ENCODE measurements around the gene TMEM72. TPM values are rescaled to one million over a fixed set of nuclear protein-coding genes. Genes with fewer than 3 reads are reported as not detected.

TMEM72 gene
- total and polyA plus RNA-seq, 2 donors (not counting 1 experiment from before 2014, with no cell fraction given), result not detected

GRCh38 chr10:44978570-44979280 lies 67.6 kb downstream of the TMEM72 start, which contains the start of gene DEPP1:
DEPP1 (minus strand) TSS chr10:44978809; CDS start chr10:44978030, 779 bp downstream.
- Mint-ChIP-seq H3K27me3 (no peaks in the 10 kb centered on the region), H3K4me1 (peaks cover 13% of the 10 kb centered on the region), H3K9me3 (ENCODE audit: insufficient read depth) (no peaks in the 10 kb centered on the region), H3K27ac (no peak within 1 kb of the TSS), H3K4me3 (no peak within 1 kb of the TSS)
- Histone ChIP-seq H3K36me3 (replicated peaks in 1 of 2; ENCODE audit: control extremely low read depth in 1 of 2, control insufficient read depth in 1 of 2, extremely low read depth in 1 of 2, insufficient read depth in 2 of 2, low read length in 1 of 2) (no peaks in the 10 kb centered on the region), H3K4me3 (ENCODE audit: control extremely low read depth in 1 of 5, extremely low read depth in 1 of 5, insufficient read depth in 1 of 5, low read depth in 2 of 5, low read length in 4 of 5) (no peak within 1 kb of the TSS), H3K79me2 (ENCODE audit: control insufficient read depth, insufficient read depth, low read length) (no peaks in the 10 kb centered on the region), H3K4me2 (replicated peaks; ENCODE audit: low read depth, low read length, poor library complexity, severe bottlenecking) (no peak within 1 kb of the TSS), H3K27ac (ENCODE audit: low read length in 2 of 2) (no peak within 1 kb of the TSS), H3K4me1 (ENCODE audit: control insufficient read depth in 2 of 2, insufficient read depth in 2 of 2, low read length in 2 of 2) (peaks cover 11 to 23% of the 10 kb centered on the region in 2 donors), H2AFZ (ENCODE audit: insufficient read depth, low read depth, low read length, poor library complexity, severe bottlenecking) (peak within 1 kb of the TSS; percentile 40), H3K27me3 (replicated peaks in 1 of 4; ENCODE audit: control extremely low read depth in 1 of 4, control insufficient read depth in 3 of 4, insufficient read depth in 4 of 4, low read length in 3 of 4) (peaks cover 0 to 9% (median 0%) of the 10 kb centered on the region in 4 experiments), H3K9ac (ENCODE audit: low read length) (no peak within 1 kb of the TSS), H3K9me3 (ENCODE audit: control extremely low read depth in 1 of 3, control insufficient read depth in 2 of 3, insufficient read depth in 1 of 3, low read length in 2 of 3) (no peaks in the 10 kb centered on the region), H4K20me1 (ENCODE audit: control insufficient read depth, insufficient read depth, low read length, poor library complexity, severe bottlenecking) (no peaks in the 10 kb centered on the region)
- ChIA-PET POLR2A (interaction anchor here (1.3 kb wide), 1 partner anchor 46 kb away, joined by 4 read pairs; no protein-coding TSS in a partner anchor), CTCF (interaction anchor here (1.0 to 9.0 kb wide), 4 partner anchors 13 to 46 kb away, joined by 3 to 93 read pairs (median 3); no protein-coding TSS in a partner anchor)
- intact Hi-C loops (cut with micrococcal nuclease), result no loop called here
- DNase-seq (no peak), ATAC-seq (ENCODE audit: low read depth) (no peak)
- TF ChIP-seq EZH2 (IDR thresholded peaks at IDR 0.05; ENCODE audit: borderline replicate concordance, insufficient read depth, low read depth, low read length, poor library complexity, severe bottlenecking), result no peak
- no peak for TF ChIP-seq CTCF (IDR thresholded peaks at IDR 0.05)
- 17% methylated on average over 12 of the region's 12 CpGs for WGBS (ENCODE audit: insufficient coverage)

All from B cell (primary cell).